Subcutaneous adipose tissue (tissue), 4 donors: ENCODE results near the gene KDM4B. TPM values are rescaled to one million over a fixed set of nuclear protein-coding genes. Genes with fewer than 3 reads are reported as not detected.

Experiments used
- total RNA-seq, 4 donors: library from RNA; depleted of rRNA; stranded (reverse); fragments of >200 nt; gene quantifications; one replicate each; pipeline ENCODE4 v1.1.0, GENCODE V29; 2016
- TF ChIP-seq, protein P1 (sequence below): fragments of 450-650 bp; IDR thresholded peaks from one replicate; pipeline ENCODE4 v1.5.1; 2016; ENCODE audit warnings: low read depth, mild to moderate bottlenecking, control low read depth, antibody characterized with exemption, moderate library complexity

KDM4B gene
- total RNA-seq, 4 donors from 2014 or later, result 19.4 to 56.1 (median 28.5) TPM

DNA sequence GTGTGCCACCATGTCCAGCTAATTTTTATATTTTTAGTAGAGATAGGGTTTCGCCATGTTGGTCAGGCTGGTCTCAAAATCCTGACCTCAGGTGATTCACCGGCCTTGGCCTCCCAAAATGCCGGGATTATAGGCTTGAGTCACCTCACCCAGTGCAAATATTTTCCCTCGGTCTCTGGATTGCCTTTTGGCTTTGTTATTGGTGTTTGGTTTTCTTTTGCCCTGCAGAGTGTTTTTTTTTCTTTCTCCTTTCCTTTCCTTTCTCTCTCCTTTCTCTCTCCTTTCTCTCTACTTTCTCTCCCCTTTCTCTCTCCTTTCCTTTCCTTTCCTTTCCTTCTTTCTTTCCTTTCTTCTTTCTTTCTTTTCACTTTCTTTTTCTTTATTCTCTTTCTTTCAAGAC is 33.2 kb downstream of the KDM4B start:
- TF ChIP-seq, protein P1, sequence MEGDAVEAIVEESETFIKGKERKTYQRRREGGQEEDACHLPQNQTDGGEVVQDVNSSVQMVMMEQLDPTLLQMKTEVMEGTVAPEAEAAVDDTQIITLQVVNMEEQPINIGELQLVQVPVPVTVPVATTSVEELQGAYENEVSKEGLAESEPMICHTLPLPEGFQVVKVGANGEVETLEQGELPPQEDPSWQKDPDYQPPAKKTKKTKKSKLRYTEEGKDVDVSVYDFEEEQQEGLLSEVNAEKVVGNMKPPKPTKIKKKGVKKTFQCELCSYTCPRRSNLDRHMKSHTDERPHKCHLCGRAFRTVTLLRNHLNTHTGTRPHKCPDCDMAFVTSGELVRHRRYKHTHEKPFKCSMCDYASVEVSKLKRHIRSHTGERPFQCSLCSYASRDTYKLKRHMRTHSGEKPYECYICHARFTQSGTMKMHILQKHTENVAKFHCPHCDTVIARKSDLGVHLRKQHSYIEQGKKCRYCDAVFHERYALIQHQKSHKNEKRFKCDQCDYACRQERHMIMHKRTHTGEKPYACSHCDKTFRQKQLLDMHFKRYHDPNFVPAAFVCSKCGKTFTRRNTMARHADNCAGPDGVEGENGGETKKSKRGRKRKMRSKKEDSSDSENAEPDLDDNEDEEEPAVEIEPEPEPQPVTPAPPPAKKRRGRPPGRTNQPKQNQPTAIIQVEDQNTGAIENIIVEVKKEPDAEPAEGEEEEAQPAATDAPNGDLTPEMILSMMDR, result no peak

DNA sequence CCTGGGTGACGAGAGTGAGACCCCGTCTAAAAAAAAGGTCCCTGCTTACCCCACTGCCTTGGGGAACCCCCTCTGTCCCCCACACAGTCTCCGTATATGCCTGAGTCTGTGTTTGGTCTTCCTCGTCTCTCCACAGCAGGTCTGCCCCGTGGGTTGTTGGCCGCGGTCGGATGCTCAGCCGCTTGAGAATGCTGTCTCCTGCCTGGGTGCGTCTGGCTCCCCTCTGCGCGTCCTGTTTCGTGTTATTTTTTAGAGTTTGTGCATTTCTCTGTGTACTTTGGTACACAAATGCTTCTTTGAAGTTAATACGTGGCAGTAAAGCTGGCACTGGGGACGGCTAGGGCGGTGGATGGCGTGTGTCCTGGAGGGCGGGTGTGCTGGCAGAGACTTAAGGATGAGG is 34.9 kb downstream of the KDM4B start:
- TF ChIP-seq, protein P1, result no peak

DNA sequence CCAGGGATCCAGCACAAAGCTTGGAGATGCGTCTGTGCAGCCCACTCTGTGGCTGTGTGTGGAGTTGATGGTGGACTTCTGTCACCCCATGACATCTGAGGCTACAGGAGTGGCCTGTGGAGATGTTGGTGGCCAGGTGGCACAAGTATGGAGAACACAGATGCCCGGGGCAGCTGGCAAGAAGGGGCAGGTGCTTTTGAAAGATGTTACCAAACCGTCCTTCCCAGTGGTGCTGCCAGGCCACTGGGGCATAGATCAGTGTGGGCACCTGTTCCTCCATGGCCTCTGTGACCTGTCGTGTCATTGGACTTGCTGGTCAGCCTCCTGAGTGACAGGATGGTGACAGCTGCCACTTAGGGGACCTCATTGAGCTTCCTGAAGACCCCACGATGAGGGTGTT is 36.2 kb downstream of the KDM4B start:
- TF ChIP-seq, protein P1, result no peak

DNA sequence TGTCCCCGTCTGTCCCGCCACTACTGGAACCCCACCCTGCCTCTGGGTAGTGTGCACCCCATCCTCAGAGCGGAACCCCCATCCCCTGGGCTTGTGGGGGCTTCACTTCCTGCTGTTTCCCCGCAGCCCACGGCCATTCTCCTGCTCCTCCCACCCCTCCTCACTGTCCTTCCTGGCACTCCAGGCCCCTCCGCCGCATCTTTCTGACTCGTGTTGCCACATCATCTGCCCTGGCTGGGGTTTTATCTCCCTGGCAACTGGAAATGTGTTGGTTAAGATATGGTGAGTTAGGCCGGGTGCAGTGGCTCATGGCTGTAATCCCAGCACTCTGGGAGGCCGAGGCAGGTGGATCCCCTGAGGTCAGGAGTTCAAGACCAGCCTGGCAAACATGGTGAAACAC is 37.3 kb downstream of the KDM4B start:
- TF ChIP-seq, protein P1, result no peak

DNA sequence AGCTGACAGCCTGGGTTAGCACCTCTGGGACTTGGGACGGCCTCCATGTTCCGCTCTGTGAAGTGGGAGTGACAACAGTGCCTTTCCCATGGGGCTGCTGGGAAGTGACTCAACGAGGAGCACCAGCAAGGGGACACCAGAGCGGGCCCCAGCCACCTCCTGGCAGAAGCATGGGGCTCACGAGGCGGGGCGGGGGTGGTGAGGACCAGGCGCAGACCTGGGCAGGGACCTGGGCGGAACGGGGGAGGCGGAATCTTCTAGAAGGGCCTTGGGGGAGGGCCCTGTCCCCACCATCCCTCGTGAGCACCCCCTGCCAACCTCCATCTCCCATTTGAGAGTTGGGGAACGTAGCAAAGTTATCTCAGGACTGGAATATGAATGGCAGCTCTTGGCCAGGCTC is 37.9 kb downstream of the KDM4B start:
- TF ChIP-seq, protein P1, result no peak

DNA sequence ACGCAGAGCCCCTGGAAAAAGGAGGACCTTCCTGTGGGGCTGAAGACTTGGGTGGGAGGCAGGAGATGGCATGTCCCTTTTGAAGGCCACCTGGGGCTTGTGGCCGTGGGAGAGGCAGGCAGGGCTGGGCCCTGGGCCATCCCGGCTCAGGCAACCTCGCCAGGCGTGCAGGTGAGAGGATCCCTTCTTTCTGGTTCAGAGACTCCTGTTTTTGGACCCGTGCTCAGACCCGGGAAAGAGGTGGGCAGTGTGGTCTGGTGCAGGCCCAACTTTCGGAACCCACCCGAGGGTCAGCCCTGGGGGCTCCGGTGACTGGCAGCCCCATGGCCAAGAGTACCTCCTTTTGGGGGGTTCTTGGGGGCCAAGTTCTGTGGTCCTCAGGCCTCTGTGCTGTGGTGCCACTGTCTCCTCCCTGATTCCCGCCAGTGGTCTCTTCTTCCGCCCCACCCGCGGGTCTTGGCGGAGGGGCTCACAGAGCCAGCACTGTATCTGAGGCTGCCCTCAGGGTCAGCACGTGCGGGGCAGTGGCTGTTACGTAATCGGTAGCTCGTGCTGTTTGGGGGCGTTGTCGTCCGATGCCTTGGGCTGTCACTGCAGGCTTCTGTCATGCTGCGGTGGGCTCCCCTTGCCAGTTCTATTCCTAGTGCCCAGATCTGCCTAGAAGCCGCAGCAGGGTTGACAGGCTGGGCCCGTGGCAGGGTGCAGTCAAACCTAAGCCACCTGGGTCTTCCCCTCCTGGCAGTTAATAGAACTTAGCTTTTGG is 42.7 kb downstream of the KDM4B start:
- TF ChIP-seq, protein P1, result no peak

DNA sequence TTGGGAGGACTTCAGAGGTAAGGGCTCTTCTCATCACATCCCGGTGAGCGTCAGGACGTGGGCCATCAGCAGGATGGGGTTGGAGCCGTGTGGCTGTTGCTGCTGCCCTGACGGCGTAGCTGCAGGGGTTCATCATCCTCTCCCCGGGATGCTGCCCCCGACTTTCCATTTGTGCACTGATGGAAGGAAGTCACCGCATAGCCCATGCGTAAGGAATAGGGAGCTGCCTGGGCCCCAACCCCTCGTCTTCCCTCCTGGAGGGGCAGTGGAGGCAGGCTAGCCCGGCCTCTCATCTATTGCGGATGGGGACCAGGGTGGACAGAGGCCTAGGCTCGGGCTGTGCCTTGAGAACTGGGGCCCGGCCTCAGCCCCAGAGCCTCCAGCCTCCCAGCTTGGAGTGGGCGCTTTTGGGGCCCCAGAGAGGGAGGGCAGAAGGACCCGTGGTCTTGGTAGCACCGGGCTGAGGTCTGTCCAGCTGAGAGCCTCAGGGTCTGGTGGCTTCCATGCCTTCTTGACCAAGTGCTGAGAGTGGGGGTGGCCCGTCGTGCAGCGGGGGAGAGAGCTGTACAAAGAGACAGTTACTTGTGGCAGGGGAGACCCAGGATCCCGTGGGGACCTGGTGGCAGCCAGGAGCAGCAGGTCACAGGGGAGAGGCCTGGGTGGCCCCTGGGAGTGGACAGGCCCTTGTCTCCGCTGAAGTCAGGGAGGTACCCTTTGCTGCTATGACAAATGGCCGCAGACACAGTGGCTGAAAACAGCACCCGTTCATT is 44.0 kb downstream of the KDM4B start:
- TF ChIP-seq, protein P1, result no peak
